H1 (cell line): Measurements from ENCODE around the gene PLXDC2. TPM values are rescaled to one million over a fixed set of nuclear protein-coding genes. Genes with fewer than 3 reads are reported as not detected.

Source experiments
- BACH1 ChIP-seq: IDR thresholded peaks from 2 replicates; pipeline ENCODE4 v1.6.1; 2012; ENCODE audit warnings: low read length, improper control_type of control experiment
- CTBP2 ChIP-seq: IDR thresholded peaks from 2 replicates; pipeline ENCODE4 v1.7.0; 2011; ENCODE audit warnings: borderline replicate concordance, mild to moderate bottlenecking, moderate library complexity, mixed read lengths, low read length; ENCODE audit not compliant: insufficient read depth, insufficient read length
- RXRA ChIP-seq: IDR thresholded peaks from 2 replicates; pipeline ENCODE4 v1.6.1; 2011; ENCODE audit warnings: low read depth, mild to moderate bottlenecking, low read length, moderate library complexity; ENCODE audit not compliant: insufficient read depth
- SIN3A ChIP-seq, 2 experiments: IDR thresholded peaks in 1 of 2; conservative IDR thresholded peaks in 1 of 2; 2 replicates each; pipeline ENCODE4 v1.6.1; 2011 to 2012; ENCODE audit warnings: low read length in 2 of 2, improper control_type of control experiment in 1 of 2, low read depth in 1 of 2, mild to moderate bottlenecking in 1 of 2
- SIRT6 ChIP-seq: IDR thresholded peaks from one replicate; pipeline ENCODE4 v1.7.1; 2012; ENCODE audit warnings: low read length, inconsistent platforms
- SIX5 ChIP-seq: IDR thresholded peaks from 2 replicates; pipeline ENCODE4 v1.6.1; 2011; ENCODE audit warnings: mild to moderate bottlenecking, low read depth, low read length
- SP1 ChIP-seq: IDR thresholded peaks from 2 replicates; pipeline ENCODE4 v1.6.1; 2011; ENCODE audit warnings: low read depth, low read length
- polyA plus RNA-seq, 7 experiments: library from polyadenylated mRNA; depleted of rRNA in 3 of 7; stranded (reverse) in 5 of 7; unstranded in 2 of 7; fragments of >200 nt in 5 of 7; fragments of 200-250 nt in 2 of 7; gene quantifications; 1 replicate in 5 of 7; 2 replicates in 1 of 7; 4 replicates in 1 of 7; pipeline versions ENCODE4 v1.2.1 to v1.2.3, GENCODE V29; 2011 to 2013; ENCODE audit warnings: missing spikeins in 2 of 7, mixed read lengths in 2 of 7
- total RNA-seq: library from RNA; stranded (reverse); fragmentation: NEBNext Ultra II Directional; extraction: Animal tissue kit (Norgen Biotek cat#: 25700); gene quantifications from 2 replicates; pipeline ENCODE4 v1.2.1, GENCODE V29; 2021
- TF ChIP-seq, protein P1 (sequence below): fragments of 300-600 bp; sonication (generic); IDR thresholded peaks from 2 replicates; pipeline ENCODE4 v1.7.1; 2012; ENCODE audit warnings: low read length, moderate library complexity, mild to moderate bottlenecking, inconsistent platforms; ENCODE audit not compliant: insufficient replicate concordance
- TF ChIP-seq, protein P2 (sequence below), 3 experiments: IDR thresholded peaks; 1 replicate in 2 of 3; 2 replicates in 1 of 3; pipeline versions ENCODE4 v1.5.1 to v1.6.1; 2011; ENCODE audit warnings: low read length in 3 of 3, mild to moderate bottlenecking in 3 of 3, inconsistent platforms in 2 of 3, low read depth in 1 of 3, moderate library complexity in 1 of 3; ENCODE audit not compliant: insufficient read depth in 1 of 3; ENCODE audit errors: control extremely low read depth in 1 of 3

Gene PLXDC2
- total and polyA plus RNA-seq, 2 of the 8 experiments (the other 6 are each of a cell fraction or from before 2014, with no cell fraction given): 23.0 to 40.5 TPM

DNA sequence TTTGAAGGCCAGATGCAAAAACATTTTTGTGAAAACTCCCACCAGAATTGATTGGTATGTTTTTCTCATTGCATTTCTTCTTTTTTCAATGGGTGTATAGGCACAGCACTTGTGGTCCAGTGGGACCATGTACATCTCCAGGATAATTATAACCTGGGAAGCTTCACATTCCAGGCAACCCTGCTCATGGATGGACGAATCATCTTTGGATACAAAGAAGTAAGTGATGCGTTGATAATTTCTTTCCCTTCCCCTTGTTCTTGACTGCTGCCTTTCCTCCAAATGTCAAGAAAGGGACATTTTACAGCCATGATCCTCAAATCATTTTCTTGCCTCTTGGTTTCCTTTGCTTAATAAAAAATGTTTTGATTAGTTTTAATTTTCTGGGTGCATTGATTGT is 331.5 kb downstream of the PLXDC2 start (continued):
- TF ChIP-seq, protein P1, sequence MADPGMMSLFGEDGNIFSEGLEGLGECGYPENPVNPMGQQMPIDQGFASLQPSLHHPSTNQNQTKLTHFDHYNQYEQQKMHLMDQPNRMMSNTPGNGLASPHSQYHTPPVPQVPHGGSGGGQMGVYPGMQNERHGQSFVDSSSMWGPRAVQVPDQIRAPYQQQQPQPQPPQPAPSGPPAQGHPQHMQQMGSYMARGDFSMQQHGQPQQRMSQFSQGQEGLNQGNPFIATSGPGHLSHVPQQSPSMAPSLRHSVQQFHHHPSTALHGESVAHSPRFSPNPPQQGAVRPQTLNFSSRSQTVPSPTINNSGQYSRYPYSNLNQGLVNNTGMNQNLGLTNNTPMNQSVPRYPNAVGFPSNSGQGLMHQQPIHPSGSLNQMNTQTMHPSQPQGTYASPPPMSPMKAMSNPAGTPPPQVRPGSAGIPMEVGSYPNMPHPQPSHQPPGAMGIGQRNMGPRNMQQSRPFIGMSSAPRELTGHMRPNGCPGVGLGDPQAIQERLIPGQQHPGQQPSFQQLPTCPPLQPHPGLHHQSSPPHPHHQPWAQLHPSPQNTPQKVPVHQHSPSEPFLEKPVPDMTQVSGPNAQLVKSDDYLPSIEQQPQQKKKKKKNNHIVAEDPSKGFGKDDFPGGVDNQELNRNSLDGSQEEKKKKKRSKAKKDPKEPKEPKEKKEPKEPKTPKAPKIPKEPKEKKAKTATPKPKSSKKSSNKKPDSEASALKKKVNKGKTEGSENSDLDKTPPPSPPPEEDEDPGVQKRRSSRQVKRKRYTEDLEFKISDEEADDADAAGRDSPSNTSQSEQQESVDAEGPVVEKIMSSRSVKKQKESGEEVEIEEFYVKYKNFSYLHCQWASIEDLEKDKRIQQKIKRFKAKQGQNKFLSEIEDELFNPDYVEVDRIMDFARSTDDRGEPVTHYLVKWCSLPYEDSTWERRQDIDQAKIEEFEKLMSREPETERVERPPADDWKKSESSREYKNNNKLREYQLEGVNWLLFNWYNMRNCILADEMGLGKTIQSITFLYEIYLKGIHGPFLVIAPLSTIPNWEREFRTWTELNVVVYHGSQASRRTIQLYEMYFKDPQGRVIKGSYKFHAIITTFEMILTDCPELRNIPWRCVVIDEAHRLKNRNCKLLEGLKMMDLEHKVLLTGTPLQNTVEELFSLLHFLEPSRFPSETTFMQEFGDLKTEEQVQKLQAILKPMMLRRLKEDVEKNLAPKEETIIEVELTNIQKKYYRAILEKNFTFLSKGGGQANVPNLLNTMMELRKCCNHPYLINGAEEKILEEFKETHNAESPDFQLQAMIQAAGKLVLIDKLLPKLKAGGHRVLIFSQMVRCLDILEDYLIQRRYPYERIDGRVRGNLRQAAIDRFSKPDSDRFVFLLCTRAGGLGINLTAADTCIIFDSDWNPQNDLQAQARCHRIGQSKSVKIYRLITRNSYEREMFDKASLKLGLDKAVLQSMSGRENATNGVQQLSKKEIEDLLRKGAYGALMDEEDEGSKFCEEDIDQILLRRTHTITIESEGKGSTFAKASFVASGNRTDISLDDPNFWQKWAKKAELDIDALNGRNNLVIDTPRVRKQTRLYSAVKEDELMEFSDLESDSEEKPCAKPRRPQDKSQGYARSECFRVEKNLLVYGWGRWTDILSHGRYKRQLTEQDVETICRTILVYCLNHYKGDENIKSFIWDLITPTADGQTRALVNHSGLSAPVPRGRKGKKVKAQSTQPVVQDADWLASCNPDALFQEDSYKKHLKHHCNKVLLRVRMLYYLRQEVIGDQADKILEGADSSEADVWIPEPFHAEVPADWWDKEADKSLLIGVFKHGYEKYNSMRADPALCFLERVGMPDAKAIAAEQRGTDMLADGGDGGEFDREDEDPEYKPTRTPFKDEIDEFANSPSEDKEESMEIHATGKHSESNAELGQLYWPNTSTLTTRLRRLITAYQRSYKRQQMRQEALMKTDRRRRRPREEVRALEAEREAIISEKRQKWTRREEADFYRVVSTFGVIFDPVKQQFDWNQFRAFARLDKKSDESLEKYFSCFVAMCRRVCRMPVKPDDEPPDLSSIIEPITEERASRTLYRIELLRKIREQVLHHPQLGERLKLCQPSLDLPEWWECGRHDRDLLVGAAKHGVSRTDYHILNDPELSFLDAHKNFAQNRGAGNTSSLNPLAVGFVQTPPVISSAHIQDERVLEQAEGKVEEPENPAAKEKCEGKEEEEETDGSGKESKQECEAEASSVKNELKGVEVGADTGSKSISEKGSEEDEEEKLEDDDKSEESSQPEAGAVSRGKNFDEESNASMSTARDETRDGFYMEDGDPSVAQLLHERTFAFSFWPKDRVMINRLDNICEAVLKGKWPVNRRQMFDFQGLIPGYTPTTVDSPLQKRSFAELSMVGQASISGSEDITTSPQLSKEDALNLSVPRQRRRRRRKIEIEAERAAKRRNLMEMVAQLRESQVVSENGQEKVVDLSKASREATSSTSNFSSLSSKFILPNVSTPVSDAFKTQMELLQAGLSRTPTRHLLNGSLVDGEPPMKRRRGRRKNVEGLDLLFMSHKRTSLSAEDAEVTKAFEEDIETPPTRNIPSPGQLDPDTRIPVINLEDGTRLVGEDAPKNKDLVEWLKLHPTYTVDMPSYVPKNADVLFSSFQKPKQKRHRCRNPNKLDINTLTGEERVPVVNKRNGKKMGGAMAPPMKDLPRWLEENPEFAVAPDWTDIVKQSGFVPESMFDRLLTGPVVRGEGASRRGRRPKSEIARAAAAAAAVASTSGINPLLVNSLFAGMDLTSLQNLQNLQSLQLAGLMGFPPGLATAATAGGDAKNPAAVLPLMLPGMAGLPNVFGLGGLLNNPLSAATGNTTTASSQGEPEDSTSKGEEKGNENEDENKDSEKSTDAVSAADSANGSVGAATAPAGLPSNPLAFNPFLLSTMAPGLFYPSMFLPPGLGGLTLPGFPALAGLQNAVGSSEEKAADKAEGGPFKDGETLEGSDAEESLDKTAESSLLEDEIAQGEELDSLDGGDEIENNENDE: no peak
- TF ChIP-seq, protein P2, sequence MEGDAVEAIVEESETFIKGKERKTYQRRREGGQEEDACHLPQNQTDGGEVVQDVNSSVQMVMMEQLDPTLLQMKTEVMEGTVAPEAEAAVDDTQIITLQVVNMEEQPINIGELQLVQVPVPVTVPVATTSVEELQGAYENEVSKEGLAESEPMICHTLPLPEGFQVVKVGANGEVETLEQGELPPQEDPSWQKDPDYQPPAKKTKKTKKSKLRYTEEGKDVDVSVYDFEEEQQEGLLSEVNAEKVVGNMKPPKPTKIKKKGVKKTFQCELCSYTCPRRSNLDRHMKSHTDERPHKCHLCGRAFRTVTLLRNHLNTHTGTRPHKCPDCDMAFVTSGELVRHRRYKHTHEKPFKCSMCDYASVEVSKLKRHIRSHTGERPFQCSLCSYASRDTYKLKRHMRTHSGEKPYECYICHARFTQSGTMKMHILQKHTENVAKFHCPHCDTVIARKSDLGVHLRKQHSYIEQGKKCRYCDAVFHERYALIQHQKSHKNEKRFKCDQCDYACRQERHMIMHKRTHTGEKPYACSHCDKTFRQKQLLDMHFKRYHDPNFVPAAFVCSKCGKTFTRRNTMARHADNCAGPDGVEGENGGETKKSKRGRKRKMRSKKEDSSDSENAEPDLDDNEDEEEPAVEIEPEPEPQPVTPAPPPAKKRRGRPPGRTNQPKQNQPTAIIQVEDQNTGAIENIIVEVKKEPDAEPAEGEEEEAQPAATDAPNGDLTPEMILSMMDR (IDR thresholded peaks at IDR 0.05; ENCODE audit: control extremely low read depth in 1 of 3, insufficient read depth in 1 of 3, low read depth in 1 of 3, low read length in 3 of 3): no peak
- TF ChIP-seq SIN3A (conservative IDR thresholded peaks at IDR 0.05 in 1 of 2, IDR thresholded peaks at IDR 0.05 in 1 of 2; ENCODE audit: low read depth in 1 of 2, low read length in 2 of 2) (no peak), SIRT6 (no peak), SIX5 (no peak), RXRA (no peak), SP1 (no peak), CTBP2 (no peak), BACH1 (no peak)
